ENCODE results near the gene CALR3.

Gene CALR3

GRCh38 chr19:16429759-16430091 is 66.2 kb downstream of the CALR3 start:
- no peak for DNase-seq (ENCODE audit: insufficient read length, low spot score)
- TF ChIP-seq, protein P1, sequence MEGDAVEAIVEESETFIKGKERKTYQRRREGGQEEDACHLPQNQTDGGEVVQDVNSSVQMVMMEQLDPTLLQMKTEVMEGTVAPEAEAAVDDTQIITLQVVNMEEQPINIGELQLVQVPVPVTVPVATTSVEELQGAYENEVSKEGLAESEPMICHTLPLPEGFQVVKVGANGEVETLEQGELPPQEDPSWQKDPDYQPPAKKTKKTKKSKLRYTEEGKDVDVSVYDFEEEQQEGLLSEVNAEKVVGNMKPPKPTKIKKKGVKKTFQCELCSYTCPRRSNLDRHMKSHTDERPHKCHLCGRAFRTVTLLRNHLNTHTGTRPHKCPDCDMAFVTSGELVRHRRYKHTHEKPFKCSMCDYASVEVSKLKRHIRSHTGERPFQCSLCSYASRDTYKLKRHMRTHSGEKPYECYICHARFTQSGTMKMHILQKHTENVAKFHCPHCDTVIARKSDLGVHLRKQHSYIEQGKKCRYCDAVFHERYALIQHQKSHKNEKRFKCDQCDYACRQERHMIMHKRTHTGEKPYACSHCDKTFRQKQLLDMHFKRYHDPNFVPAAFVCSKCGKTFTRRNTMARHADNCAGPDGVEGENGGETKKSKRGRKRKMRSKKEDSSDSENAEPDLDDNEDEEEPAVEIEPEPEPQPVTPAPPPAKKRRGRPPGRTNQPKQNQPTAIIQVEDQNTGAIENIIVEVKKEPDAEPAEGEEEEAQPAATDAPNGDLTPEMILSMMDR (IDR thresholded peaks at IDR 0.05; ENCODE audit: insufficient read depth, missing control alignments): no peak
- no peak for FAIRE-seq

DNA sequence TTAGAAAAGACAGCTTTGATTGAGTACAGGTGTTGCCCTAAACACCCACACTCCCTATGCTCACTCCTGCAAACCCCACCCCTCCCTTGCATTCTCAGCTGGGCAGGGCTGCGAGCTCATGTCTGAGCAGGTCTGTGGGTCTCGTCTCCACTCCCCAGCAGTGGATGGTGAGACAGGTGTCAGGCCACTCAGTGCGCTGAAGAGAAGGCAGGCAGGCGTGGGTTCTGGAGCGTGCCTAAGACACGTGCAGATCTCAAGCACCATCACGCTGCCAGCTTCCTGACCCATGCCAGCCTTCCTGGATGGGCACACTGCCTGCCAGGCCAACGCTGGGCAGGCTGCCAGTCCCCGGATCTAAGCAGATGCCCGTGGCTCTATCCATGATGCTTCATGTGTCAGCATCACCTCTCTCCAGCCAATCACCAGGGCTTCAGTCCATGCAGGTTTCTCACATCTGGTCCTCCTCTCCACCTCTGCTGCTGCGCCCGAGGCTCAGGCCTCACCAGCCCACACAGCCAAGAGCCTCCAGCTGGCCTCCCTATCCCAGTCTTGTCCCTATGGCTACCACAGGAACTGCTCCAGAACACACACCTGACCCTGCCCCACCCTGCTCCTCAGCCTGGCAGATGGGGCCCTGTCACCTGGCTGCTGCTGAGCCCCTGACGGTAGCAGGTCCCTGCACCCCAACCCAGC is 66.8 kb downstream of the CALR3 start:
- DNase-seq (ENCODE audit: insufficient read length, low spot score) (no peak), FAIRE-seq (no peak)
- TF ChIP-seq, protein P1 (IDR thresholded peaks at IDR 0.05; ENCODE audit: insufficient read depth, missing control alignments): no peak
